ACHN (cell line): Measurements from ENCODE around the gene EPS15.
"Not testable (repeated sequence)": the region's sequence is repeated elsewhere in the genome, so short reads cannot be mapped to it uniquely, and the experiment has no call there.

Source experiments
- DNase-seq: peaks from one replicate; pipeline ENCODE4 v3.0.0-alpha.2; 2015
- in situ Hi-C: cut with HindIII; loops from 2 replicates; pipeline ENCODE4 v1.10.0; 2017; ENCODE audit warnings: low sequenced_read_pairs, low pct_ligation_motif_present, low pct_unique_long_range_greater_than_20kb

The EPS15 gene

GRCh38 chr1:51518033-51518585 is 957 bp downstream of the EPS15 start:
- in situ Hi-C loops = no loop called here
- DNase-seq = peak; percentile 52

- no peak for DNase-seq
- in situ Hi-C loops = no loop called here
These were observed 1.6 kb downstream of the EPS15 start for GRCh38 chr1:51517361-51518032.

DNA sequence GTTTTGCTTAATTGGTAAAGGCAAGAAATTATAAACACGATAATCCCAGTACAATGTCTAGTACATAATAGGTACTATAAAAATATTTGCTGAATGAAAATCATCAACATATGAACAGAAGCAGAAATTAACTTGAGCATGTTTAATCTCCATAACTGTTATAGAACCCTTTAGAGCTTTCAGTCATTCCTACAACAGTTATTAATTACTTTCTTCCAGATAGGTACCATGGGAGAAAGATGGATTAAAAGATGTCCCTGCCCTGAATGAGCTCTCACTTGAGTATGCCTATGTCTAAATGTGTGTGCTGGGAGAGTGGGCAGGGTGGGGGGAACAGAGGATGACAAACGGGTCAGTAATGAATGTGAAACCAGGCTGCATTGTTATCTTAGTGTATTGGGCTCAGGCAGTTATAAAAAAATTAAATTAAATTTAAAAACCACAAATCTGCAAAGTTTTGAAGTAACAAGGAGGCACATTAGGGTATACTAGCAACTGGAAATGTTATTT is 2.4 kb downstream of the EPS15 start:
- in situ Hi-C loops = no loop called here
- DNase-seq = no peak

- in situ Hi-C loops = no loop called here
- DNase-seq = no peak
These were observed 3.0 kb downstream of the EPS15 start for GRCh38 chr1:51515982-51516648.

- no peak for DNase-seq
These were observed 3.6 kb downstream of the EPS15 start for GRCh38 chr1:51515312-51515960.

GRCh38 chr1:51514733-51515132 is 4.3 kb downstream of the EPS15 start:
- DNase-seq = no peak
- in situ Hi-C loops = no loop called here

More at GRCh38 chr1:51515312-51515960, 3.6 kb downstream of the EPS15 start:
- in situ Hi-C loops = no loop called here

DNA sequence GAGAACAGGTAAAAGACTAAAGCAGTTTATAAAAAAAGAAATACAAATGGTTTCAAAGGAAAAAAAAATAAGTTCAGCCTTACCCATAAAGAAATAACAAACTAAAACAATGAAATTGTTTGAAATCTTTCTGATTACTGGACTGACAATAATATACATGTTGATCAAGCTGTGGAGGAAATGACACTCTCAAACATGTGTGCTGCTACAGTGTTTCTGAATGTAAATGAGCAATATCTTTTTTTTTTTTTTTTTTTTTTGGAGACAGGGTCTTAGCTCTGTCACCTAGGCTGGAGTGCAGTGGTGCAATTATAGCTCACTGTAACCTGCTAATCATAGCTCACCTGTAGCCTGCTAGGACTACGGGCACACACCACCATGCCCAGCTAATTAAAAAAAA is 6.5 kb downstream of the EPS15 start:
- DNase-seq = no peak
- in situ Hi-C loops = no loop called here

DNA sequence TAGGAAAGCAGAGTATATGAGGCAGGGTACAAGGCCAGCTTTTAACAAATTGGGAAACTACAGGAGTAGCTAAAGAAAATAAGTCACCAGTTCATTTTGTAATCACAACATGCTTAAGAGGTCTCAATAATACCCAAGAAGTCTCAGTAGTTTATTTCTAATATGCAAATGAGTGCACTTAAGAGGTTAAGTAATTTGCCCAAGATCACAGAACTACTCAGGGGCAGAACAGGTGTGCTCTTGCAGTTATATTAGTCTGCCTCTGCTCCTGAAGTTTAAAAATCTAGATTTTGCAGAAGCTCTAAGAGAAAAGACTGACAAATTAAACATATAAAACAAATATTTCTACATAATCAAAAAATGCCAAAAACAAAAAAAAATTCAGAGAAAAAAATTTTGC is 6.9 kb downstream of the EPS15 start:
- no peak for DNase-seq
- in situ Hi-C loops = no loop called here

- DNase-seq = no peak
- in situ Hi-C loops = no loop called here
These were observed 9.3 kb downstream of the EPS15 start for GRCh38 chr1:51509773-51510172.

DNA sequence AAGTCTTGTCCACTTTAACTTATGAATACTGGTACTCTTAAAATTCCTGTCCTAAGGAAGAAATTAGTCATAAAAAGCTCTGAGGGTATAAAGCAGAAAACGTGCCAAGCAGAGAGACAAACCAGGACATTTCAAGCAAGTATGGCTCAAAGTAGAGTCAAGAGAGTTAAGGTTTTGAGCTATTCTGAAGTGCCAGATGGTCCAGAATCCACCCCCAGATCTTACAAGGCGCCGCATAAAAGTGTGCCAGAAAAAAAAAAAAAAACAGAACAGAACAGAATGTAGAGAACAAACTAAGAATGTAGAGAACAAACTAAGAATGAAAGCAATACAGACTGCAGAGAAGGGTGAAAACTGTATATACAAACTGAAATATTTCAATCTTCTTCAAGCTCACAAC is 12.5 kb downstream of the EPS15 start:
- DNase-seq = no peak
- in situ Hi-C loops = no loop called here

GRCh38 chr1:51504806-51505525 is 14.1 kb downstream of the EPS15 start:
- DNase-seq = no peak
- in situ Hi-C loops = no loop called here

- DNase-seq, in situ Hi-C loops: not testable (repeated sequence)
These were observed 17.8 kb downstream of the EPS15 start for GRCh38 chr1:51501218-51501630.

- DNase-seq = no peak
- in situ Hi-C loops = no loop called here
These were observed 19.4 kb downstream of the EPS15 start for GRCh38 chr1:51499694-51500093.

DNA sequence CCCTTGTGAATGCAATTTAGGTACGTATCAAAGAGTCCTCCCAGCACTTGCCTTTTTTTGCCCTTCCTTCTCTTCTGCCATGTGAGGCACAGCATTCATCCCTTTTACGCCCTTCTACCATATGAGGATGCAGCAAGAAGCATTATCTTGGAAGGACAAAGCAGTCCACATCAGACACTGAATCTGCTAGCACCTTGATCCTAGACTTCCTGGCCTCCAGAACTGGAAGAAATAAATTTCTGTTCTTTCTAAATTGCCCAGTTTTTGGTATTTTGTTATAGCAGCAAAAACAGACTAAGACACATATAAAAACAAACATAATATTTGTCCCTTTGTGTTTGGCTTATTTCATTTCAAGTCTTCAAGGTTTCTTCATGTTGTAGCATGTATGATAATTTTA is 20.1 kb downstream of the EPS15 start:
- in situ Hi-C loops = no loop called here
- no peak for DNase-seq

DNA sequence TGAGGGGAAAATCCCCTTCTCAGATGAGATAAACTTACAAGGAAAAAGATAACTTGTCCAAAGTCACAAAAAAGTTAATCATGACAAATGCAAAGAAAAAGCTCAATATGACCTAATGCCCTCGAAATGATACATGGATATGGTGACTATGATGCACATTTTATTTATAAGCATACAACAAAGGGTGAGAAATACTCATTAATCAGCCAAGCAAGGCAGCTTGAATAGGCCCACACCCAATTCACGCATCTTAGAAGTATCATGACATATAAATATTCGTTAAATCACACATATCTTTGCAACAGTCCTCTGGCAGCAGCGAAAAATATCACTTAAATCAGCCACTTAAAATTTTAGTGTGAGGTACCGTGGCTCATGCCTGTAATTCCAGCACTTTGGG is 21.7 kb downstream of the EPS15 start:
- in situ Hi-C loops = no loop called here
- no peak for DNase-seq

DNA sequence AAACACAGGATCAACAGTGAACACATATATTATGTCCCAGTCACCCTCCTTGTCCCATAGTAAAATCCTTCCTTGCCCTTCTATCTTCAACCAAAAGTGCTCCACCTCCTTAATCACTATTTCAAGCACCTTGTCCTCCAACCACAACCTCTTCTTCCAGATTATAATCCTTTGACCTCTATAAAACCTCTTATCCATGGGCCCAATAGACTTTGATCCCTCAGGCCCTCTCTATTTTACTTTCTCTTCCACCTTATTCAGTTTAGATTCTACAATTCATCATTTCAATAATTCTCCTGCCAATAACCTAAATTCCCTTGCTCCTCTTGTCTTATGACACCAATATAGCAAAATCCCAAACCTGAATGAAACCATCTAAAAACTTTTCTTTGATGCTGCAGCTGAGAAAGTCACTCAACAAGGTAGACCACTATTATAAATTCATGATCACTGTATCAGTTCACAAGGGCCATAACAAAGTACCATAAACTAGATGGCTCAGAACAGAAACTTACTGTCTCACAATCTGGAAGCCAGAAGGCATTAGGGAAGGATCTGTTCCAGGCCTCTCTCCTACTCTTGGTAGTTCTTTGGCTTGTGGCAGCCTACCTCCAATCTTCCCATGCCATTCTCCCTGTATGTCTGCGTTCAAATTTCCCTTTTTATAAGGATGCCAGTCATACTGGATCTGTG is 24.8 kb downstream of the EPS15 start:
- in situ Hi-C loops = no loop called here

GRCh38 chr1:51491166-51491981 is 27.7 kb downstream of the EPS15 start:
- no peak for DNase-seq
- in situ Hi-C loops = no loop called here

More for the DNA sequence above, 24.8 kb downstream of the EPS15 start:
- DNase-seq = no peak
